ENCODE results near the gene DPP10. TPM values are rescaled to one million over a fixed set of nuclear protein-coding genes. Genes with fewer than 3 reads are reported as not detected.

The DPP10 gene
- total RNA-seq, 1 experiment from 2014 or later = not detected

DNA sequence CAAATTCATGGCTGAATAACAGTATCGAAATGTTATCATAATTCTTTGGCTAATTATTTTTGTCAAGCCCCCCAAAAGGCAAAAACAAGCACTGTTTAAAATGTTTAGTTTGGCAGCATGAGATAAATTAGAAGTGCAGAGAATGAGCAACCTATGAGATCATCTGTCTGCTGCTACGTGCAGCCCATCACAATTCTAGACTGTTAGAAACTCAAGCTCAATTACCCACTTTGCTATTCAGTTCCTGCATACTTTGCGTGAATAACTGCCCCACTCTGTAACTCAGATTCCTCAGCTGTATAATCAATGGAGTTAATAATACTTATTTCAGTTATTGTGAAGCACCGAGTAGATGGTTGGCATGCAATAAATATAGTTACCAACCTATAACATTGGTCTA, 1181.9 kb downstream of the DPP10 start:
- Mint-ChIP-seq H3K9me3 (ENCODE audit: low read depth, unreplicated experiment) (peaks cover 6% of the 10 kb centered on the region), H3K27ac (ENCODE audit: unreplicated experiment) (no peak overlapping the region), H3K27me3 (ENCODE audit: unreplicated experiment) (no peaks in the 10 kb centered on the region), H3K36me3 (ENCODE audit: insufficient read depth, unreplicated experiment) (no peaks in the 10 kb centered on the region), H3K4me1 (ENCODE audit: low read depth, unreplicated experiment) (no peaks in the 10 kb centered on the region), H3K4me3 (ENCODE audit: low read depth, unreplicated experiment) (no peak overlapping the region)
- CTCF ChIA-PET = no interaction called here
- intact Hi-C loops (cut with micrococcal nuclease; ENCODE audit: unreplicated experiment) = no loop called here
- TF ChIP-seq, protein P1, sequence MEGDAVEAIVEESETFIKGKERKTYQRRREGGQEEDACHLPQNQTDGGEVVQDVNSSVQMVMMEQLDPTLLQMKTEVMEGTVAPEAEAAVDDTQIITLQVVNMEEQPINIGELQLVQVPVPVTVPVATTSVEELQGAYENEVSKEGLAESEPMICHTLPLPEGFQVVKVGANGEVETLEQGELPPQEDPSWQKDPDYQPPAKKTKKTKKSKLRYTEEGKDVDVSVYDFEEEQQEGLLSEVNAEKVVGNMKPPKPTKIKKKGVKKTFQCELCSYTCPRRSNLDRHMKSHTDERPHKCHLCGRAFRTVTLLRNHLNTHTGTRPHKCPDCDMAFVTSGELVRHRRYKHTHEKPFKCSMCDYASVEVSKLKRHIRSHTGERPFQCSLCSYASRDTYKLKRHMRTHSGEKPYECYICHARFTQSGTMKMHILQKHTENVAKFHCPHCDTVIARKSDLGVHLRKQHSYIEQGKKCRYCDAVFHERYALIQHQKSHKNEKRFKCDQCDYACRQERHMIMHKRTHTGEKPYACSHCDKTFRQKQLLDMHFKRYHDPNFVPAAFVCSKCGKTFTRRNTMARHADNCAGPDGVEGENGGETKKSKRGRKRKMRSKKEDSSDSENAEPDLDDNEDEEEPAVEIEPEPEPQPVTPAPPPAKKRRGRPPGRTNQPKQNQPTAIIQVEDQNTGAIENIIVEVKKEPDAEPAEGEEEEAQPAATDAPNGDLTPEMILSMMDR (IDR thresholded peaks at IDR 0.05; ENCODE audit: unreplicated experiment) = no peak
- DNase-seq = no peak
- no TSS peak for BruUV-seq (replicated peaks)

DNA sequence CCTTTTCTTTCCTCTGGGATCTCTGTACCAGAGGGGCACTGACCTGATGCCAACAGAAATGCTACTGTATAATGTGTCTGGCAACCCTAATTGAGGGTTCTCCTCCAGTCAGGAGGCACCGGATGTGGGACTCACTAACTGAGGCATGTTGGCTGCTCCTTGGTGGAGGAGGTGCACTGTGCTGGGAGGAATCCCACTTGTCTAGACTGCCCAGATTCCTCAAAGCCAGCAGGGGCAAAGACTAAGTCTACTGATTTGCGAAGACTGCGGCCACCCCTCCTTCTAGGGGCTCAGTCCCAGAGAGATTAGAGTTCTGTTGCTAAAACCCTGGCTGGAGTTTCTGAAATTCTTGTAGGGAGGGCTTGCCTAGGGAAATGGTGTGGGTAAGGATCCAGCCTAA, 1192.1 kb downstream of the DPP10 start:
- Mint-ChIP-seq H3K4me3 (ENCODE audit: low read depth, unreplicated experiment) (no peak overlapping the region), H3K4me1 (ENCODE audit: low read depth, unreplicated experiment) (no peaks in the 10 kb centered on the region), H3K9me3 (ENCODE audit: low read depth, unreplicated experiment) (peaks cover 25% of the 10 kb centered on the region), H3K27me3 (ENCODE audit: unreplicated experiment) (no peaks in the 10 kb centered on the region), H3K27ac (ENCODE audit: unreplicated experiment) (no peak overlapping the region), H3K36me3 (ENCODE audit: insufficient read depth, unreplicated experiment) (no peaks in the 10 kb centered on the region)
- intact Hi-C loops (cut with micrococcal nuclease; ENCODE audit: unreplicated experiment) = no loop called here
- TF ChIP-seq, protein P1 (IDR thresholded peaks at IDR 0.05; ENCODE audit: unreplicated experiment) = no peak
- BruUV-seq (replicated peaks) = no TSS peak
- CTCF ChIA-PET = no interaction called here
- DNase-seq = no peak

DNA sequence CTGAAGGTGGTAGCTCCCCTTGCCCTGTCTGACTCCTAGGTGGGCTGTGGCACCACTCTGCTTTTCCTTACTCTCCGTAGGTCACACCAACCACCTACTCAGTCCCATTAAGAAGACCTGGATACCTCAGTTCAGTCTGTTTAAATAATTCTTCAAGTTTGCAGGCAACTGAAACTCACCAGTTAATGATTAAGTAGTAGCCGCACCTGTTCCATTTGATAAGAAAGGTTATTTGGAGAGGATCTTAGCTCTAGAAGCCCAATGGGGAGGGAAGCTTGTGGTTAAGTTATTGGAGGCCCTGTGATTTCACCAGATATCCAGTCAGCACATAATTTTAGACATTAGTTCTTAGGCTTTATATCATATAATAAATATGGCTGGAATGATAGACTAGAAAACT, 1193.0 kb downstream of the DPP10 start:
- Mint-ChIP-seq H3K36me3 (ENCODE audit: insufficient read depth, unreplicated experiment) (no peaks in the 10 kb centered on the region), H3K9me3 (ENCODE audit: low read depth, unreplicated experiment) (peaks cover 25% of the 10 kb centered on the region), H3K27me3 (ENCODE audit: unreplicated experiment) (no peaks in the 10 kb centered on the region), H3K27ac (ENCODE audit: unreplicated experiment) (no peak overlapping the region), H3K4me3 (ENCODE audit: low read depth, unreplicated experiment) (no peak overlapping the region), H3K4me1 (ENCODE audit: low read depth, unreplicated experiment) (no peaks in the 10 kb centered on the region)
- TF ChIP-seq, protein P1 (IDR thresholded peaks at IDR 0.05; ENCODE audit: unreplicated experiment) = no peak
- no peak for DNase-seq
- CTCF ChIA-PET = no interaction called here
- intact Hi-C loops (cut with micrococcal nuclease; ENCODE audit: unreplicated experiment) = no loop called here
- BruUV-seq (replicated peaks) = no TSS peak

DNA sequence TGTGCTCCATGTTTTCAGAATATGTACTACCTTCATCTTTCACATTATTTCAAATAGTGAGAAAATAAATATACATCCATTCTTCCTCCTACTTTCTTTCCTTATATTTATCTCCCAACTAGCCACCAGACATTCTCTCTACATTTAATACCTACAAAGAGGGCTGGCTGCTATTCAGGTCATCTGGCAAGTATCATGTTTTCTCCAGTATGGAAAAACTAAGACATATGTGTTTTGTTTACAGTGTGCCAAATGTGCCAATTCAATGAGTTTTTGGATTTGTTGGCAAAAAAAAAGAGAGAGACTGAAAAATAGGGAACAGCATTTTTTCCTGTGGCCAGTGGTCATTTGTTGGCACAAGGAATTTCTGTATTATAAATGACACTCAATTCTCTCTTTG, 1207.3 kb downstream of the DPP10 start:
- H3K27ac Mint-ChIP-seq (ENCODE audit: unreplicated experiment) = no peak overlapping the region
- DNase-seq = no peak
- intact Hi-C loops (cut with micrococcal nuclease; ENCODE audit: unreplicated experiment) = no loop called here
- CTCF ChIA-PET = no interaction called here
- no peak overlapping the region for H3K4me3 Mint-ChIP-seq (ENCODE audit: low read depth, unreplicated experiment)
- no peaks in the 10 kb centered on the region for H3K4me1 Mint-ChIP-seq (ENCODE audit: low read depth, unreplicated experiment)
- no TSS peak for BruUV-seq (replicated peaks)
- TF ChIP-seq, protein P1 (IDR thresholded peaks at IDR 0.05; ENCODE audit: unreplicated experiment) = no peak
- peaks cover 21% of the 10 kb centered on the region for H3K9me3 Mint-ChIP-seq (ENCODE audit: low read depth, unreplicated experiment)
- no peaks in the 10 kb centered on the region for H3K27me3 Mint-ChIP-seq (ENCODE audit: unreplicated experiment)
- no peaks in the 10 kb centered on the region for H3K36me3 Mint-ChIP-seq (ENCODE audit: insufficient read depth, unreplicated experiment)

DNA sequence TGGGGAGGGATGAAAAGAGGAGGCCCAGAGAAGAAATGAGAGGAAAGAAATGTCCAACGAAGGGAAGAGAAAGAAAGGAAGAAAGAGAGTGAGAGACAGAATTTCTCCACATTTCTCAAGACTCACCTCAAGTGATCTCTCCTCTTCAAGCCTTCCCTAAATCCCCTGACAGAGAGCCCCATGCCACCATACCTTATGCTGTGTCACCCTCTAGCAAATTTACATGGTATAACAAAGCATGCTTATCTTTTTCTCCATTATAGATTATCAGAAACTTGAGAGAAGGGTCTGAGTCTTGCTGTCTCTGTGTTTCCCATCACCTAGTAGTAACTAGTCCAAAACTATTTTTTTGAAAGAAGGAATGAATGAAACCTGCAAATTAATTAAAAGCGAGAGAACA, 1208.4 kb downstream of the DPP10 start:
- TF ChIP-seq, protein P1 (IDR thresholded peaks at IDR 0.05; ENCODE audit: unreplicated experiment) = no peak
- Mint-ChIP-seq H3K9me3 (ENCODE audit: low read depth, unreplicated experiment) (peaks cover 17% of the 10 kb centered on the region), H3K27me3 (ENCODE audit: unreplicated experiment) (no peaks in the 10 kb centered on the region), H3K36me3 (ENCODE audit: insufficient read depth, unreplicated experiment) (no peaks in the 10 kb centered on the region), H3K4me1 (ENCODE audit: low read depth, unreplicated experiment) (no peaks in the 10 kb centered on the region), H3K4me3 (ENCODE audit: low read depth, unreplicated experiment) (no peak overlapping the region), H3K27ac (ENCODE audit: unreplicated experiment) (no peak overlapping the region)
- CTCF ChIA-PET = no interaction called here
- no TSS peak for BruUV-seq (replicated peaks)
- no peak for DNase-seq
- intact Hi-C loops (cut with micrococcal nuclease; ENCODE audit: unreplicated experiment) = no loop called here
